HG02884 (cell line): ENCODE data around the gene KIRREL3.

Source experiments
- ATAC-seq: cut with Tn5 transposase; IDR thresholded peaks from one replicate; pipeline ENCODE4 v1.9.1; 2021; ENCODE audit warnings: mild to moderate bottlenecking, moderate library complexity; ENCODE audit not compliant: unreplicated experiment

The KIRREL3 gene

GRCh38 chr11:126416542-126417090, 584.0 kb downstream of the KIRREL3 start:
- ATAC-seq, result peak; percentile 69

- ATAC-seq, result no peak
These were observed 584.7 kb downstream of the KIRREL3 start for GRCh38 chr11:126415669-126416420.

GRCh38 chr11:126415128-126415527, 585.4 kb downstream of the KIRREL3 start:
- no peak for ATAC-seq

DNA sequence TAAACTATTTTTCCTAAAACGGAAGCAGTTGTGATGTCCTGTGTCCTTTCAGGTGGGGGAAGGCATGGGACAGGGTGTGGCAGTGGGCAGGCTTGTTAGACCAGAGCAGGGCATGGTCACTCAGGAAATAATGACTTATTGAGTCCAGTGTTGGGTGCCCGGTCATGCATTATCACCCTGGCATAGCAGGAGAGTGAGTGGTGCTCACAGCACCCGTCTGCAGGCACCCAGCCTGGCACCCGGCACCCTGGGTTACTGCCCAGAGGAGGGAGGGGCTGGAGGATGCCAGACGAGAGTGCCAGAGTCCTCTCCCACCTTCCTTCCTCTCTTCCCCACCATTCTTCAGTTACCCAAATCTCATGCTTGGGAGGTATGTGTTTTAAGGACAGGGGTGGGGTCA, 586.0 kb downstream of the KIRREL3 start:
- ATAC-seq, result no peak

GRCh38 chr11:126413843-126414405, 586.6 kb downstream of the KIRREL3 start:
- no peak for ATAC-seq

- no peak for ATAC-seq
These were observed 587.1 kb downstream of the KIRREL3 start for GRCh38 chr11:126413426-126413825.

- no peak for ATAC-seq
These were observed 588.6 kb downstream of the KIRREL3 start for GRCh38 chr11:126411971-126412381.

- ATAC-seq, result no peak
These were observed 589.9 kb downstream of the KIRREL3 start for GRCh38 chr11:126410649-126411048.

- ATAC-seq, result no peak
These were observed 591.0 kb downstream of the KIRREL3 start for GRCh38 chr11:126409620-126409985.

- ATAC-seq, result no peak
These were observed 591.5 kb downstream of the KIRREL3 start for GRCh38 chr11:126408901-126409619.

DNA sequence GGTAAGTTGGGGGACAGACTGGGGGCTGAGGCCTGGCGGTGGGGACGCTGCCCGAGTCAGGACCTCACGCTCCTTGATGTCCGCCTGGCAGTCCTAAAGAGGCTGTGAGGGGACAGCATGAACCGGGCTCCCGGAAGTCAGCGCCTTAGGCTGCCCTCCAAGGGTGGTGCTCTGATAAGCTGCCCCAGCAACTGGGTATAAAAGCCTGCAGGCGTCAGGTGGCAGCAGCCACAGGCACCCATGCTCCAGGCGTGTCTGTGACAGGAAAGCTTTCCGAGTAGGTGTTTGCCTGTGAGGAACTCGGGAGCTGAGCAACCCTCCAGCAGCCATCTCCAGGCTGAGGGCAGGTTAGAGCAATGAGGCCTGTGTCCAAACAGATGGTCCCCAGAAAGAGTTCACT, 592.1 kb downstream of the KIRREL3 start:
- no peak for ATAC-seq

DNA sequence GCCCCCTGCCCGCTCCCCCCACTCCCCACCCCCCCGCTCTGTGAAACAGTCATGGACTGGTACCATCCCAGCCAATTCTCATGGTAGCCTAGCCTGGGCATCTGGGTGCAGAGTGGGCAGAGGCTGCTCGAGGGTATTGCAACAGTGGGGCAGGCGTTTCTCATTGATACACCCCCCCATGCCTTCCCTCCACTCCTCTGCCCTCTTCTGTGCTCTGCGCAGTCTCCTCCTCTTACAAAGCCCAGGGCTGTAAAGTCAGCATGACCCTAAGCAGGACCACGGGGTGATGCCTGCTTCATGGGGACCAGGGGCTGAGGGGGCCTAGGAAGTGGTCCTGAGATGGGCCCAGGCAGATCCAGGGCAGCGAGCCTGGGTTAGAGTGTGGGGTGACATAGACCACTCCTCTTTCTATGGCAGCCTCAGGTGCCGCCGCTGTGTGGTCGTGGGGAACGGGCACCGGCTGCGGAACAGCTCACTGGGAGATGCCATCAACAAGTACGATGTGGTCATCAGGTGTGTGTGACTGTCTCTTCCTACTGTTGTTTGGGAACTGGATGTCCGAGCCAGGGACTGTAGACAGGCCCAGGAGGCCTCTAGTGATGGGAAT, 592.8 kb downstream of the KIRREL3 start:
- no peak for ATAC-seq

GRCh38 chr11:126407101-126407521, 593.5 kb downstream of the KIRREL3 start:
- no peak for ATAC-seq

- ATAC-seq, result no peak
These were observed 594.2 kb downstream of the KIRREL3 start for GRCh38 chr11:126406368-126406767.

DNA sequence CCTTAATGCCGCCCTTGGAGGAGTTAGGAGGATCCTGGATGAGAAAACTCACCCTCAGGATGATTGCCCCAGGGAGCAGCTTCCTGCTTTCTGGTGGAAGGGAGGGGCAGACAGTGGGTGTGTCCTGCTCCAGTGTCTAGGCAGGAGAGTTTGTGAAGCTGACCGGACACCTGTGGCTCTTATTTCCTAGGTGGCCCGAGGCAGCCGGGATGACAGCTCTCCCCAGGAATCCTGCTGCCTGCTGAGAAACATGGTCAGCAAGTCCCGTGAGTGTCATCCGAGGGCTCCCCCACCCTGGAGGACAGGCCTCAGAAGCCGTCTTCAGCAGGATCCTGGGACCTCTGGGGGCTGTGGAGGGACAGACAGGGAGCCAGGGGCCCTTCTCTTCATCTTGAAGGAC, 594.7 kb downstream of the KIRREL3 start:
- no peak for ATAC-seq

DNA sequence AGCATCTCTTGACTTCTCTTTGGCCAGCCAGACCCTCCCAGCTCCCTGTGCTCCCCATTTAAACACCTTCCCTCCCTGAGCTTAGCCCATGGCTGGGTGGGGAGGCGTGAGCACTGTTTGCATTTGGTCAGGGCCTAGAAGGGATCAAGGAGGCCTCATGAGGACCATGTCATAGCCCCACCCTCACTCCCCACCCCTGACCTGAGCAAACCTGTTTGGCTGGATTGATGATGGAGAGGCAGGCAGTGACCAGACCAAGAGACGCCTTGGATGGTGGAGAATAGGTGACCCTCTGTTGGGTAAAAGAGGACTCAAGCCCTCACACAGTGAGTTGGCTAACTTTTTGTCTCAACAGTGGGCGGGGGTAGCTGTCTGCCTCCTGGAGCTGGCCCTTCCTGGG, 595.2 kb downstream of the KIRREL3 start:
- ATAC-seq, result no peak

GRCh38 chr11:126404367-126404766, 596.2 kb downstream of the KIRREL3 start:
- ATAC-seq, result no peak

DNA sequence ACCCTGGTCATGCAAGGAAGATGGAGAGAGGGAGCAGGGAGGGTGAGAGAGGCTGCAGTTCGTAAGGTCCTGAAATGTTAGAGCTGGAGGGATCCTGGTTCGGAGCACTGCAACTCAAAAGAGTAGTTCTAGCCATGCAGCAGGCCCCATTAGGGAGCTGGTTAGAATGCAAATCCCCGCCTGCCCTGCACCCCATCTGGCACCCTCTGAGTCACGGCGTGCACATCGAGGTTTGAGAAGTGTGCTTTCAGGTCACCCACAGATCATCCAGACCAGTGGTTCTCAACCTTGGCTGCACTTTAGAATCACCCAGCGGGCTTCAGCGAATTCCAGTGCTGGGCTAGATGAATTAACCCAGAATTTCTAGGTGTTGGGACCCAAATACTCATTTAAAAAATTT, 596.9 kb downstream of the KIRREL3 start:
- ATAC-seq, result peak; percentile 95

GRCh38 chr11:126403022-126403581, 597.5 kb downstream of the KIRREL3 start:
- ATAC-seq, result no peak

- ATAC-seq, result no peak
These were observed 600.1 kb downstream of the KIRREL3 start for GRCh38 chr11:126400479-126400878.

- no peak for ATAC-seq
These were observed 600.6 kb downstream of the KIRREL3 start for GRCh38 chr11:126400019-126400418.
